Measurements from ENCODE around the gene CD248.
"Not testable (repeated sequence)": the region's sequence is repeated elsewhere in the genome, so short reads cannot be mapped to it uniquely, and the experiment has no call there.

The CD248 gene

DNA sequence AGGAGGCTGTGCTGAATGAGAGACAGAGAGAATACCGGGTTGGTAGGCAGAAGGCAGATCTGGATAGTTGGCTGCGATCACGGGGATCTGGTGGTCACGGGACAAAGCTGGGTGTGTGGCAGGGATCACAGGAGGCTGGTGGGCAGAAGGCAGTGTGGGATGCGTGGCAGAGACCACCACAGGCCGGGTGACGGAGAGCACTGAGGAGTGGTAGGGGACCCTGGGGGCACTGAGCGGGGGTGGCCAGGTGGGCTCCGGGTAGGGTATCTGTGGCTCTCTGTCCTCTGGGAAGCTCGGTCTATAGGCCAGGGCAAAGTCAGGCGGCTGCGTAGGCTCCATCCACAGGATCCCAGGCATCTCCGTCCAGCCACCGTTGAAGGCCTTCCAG, 1.4 kb downstream of the CD248 start:
- peak overlapping the region; percentile 65 to 73 for H3K4me3 ChIP-seq (ENCODE audit: low read depth in 1 of 2, low read length in 2 of 2)
- H3K36me3 ChIP-seq (ENCODE audit: control insufficient read depth in 1 of 2, insufficient read depth in 2 of 2, low read length in 2 of 2): no peaks in the 10 kb centered on the region
- peaks cover 10 to 69% of the 10 kb centered on the region in 2 donors for H3K4me1 ChIP-seq (ENCODE audit: control insufficient read depth in 1 of 2, insufficient read depth in 2 of 2, low read length in 2 of 2)
- no peak overlapping the region for H3K27ac ChIP-seq (ENCODE audit: low read length)
- no peaks in the 10 kb centered on the region for H3K27me3 ChIP-seq (ENCODE audit: low read depth, low read length)
- H3K9me3 ChIP-seq (ENCODE audit: control insufficient read depth in 1 of 2, low read length in 2 of 2): no peaks in the 10 kb centered on the region

DNA sequence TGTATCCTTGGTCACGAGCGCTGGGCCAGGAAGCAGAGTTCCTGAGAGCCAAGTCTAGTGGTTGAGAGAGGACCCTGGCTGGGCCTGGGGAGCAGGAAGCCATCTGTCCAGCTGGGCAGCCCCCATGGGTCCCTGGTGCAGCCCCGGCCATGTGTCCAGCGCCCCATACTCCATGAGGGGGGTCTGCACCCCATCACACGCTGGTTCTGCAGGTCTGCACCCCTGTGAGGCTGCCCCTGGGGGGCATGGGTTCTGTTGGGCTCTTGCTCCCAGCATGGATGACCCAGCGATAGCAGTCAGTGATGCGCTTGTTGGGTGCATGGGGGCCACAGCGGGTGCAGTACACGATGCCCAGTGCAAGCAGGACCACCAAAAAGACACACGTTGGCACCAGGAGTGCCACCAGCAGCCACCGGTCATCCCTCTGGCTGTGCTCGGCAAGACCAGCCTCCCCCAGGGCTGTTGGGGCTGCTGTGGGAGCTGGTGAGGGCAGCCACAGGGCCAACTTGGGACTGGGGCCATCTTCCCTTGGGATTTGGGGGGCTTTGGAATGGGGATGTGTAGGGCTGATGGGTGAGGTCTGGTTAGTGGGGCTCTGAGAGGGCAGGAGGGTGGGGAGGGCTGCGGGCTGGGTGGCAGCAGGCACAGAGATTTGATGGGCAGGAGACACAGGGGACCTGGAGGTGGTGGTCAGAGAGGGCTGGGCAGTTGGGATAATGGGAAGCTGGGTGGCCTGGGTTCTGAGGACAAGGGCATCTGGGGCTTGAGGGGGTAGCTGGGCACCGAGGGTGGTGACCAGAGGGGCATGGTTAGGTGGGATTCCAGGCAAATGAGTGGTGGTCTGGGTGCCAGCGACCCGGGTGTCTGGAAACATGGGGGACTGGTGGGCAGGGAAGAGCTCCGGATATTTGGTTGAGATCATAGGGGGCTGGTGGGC, 2.0 kb downstream of the CD248 start:
- H3K27me3 ChIP-seq (ENCODE audit: low read depth, low read length): no peaks in the 10 kb centered on the region
- H3K36me3 ChIP-seq (ENCODE audit: control insufficient read depth in 1 of 2, insufficient read depth in 2 of 2, low read length in 2 of 2): no peaks in the 10 kb centered on the region
- no peaks in the 10 kb centered on the region for H3K9me3 ChIP-seq (ENCODE audit: control insufficient read depth in 1 of 2, low read length in 2 of 2)
- H3K4me3 ChIP-seq (ENCODE audit: low read depth in 1 of 2, low read length in 2 of 2): peak overlapping the region; percentile 65 to 73
- H3K27ac ChIP-seq (ENCODE audit: low read length): no peak overlapping the region
- H3K4me1 ChIP-seq (ENCODE audit: control insufficient read depth in 1 of 2, insufficient read depth in 2 of 2, low read length in 2 of 2): peaks cover 10 to 69% of the 10 kb centered on the region in 2 donors

DNA sequence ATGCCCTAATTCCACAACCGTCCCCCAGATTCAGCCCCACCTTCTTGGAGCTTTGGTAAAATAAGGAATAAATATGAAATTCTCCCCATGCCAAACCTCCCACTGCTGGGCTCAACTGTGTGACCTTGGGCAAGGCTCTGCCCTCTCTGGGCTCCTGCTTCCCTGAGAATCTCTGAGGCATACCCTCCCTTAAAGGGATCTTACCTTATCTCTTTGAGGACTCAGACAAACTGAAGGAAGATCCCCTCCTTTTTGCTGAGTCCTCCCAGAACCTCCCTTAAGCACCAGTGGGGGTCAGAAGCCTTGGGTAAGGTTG, 2.7 kb downstream of the CD248 start:
- Histone ChIP-seq H3K4me1 (ENCODE audit: control insufficient read depth in 1 of 2, insufficient read depth in 2 of 2, low read length in 2 of 2) (peaks cover 10 to 68% of the 10 kb centered on the region in 2 donors), H3K9me3 (ENCODE audit: control insufficient read depth in 1 of 2, low read length in 2 of 2) (no peaks in the 10 kb centered on the region), H3K27ac (ENCODE audit: low read length) (peak overlapping the region; percentile 19), H3K27me3 (ENCODE audit: low read depth, low read length) (no peaks in the 10 kb centered on the region), H3K36me3 (ENCODE audit: control insufficient read depth in 1 of 2, insufficient read depth in 2 of 2, low read length in 2 of 2) (no peaks in the 10 kb centered on the region), H3K4me3 (ENCODE audit: low read depth in 1 of 2, low read length in 2 of 2) (peak overlapping the region; percentile 65 to 73)

DNA sequence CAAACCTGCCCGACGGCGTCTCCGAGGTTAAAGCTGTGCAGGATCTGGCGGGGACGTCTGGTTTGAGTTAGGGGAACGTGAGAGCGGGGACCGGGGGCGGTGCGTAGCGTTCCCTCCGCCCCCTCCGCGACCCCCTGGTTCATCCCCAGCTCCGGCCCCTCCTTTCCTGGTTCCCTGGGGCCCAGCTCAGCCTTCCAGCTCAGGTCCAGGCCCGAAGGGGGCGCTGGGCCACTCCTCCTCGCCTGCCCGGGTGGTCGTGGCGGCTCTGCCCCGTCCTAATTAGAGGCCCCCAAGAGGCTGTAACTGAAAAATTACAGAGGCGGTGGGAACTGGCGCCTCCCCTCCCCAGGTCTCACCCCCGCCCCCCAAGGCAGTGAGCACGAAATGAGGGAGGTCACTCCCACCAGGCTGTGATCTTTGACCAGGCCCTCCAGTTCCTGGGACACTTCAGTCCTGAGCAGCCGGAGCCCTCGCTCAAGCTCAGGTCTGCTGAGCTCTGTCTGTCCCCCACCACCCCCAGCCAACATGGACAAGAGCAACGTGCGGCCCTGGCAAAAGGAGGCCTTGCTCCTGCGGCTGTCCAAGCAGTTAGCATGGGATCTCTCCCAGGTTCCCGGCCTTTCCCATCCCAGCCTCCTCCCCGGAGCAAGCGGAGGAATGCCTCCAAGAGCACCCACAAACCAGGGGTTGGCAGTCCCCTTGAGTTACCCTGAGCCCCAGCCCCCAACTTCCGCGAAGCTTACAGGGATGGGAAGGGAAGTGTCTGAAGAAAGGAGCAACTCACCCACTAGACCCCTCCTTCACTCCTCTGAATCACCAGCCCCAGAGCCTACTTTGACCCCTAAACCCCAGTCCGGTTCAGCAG, 3.3 kb downstream of the CD248 start:
- H3K27ac ChIP-seq (ENCODE audit: low read length): peak overlapping the region; percentile 19
- no peaks in the 10 kb centered on the region for H3K9me3 ChIP-seq (ENCODE audit: control insufficient read depth in 1 of 2, low read length in 2 of 2)
- no peaks in the 10 kb centered on the region for H3K36me3 ChIP-seq (ENCODE audit: control insufficient read depth in 1 of 2, insufficient read depth in 2 of 2, low read length in 2 of 2)
- peaks cover 10 to 62% of the 10 kb centered on the region in 2 donors for H3K4me1 ChIP-seq (ENCODE audit: control insufficient read depth in 1 of 2, insufficient read depth in 2 of 2, low read length in 2 of 2)
- no peaks in the 10 kb centered on the region for H3K27me3 ChIP-seq (ENCODE audit: low read depth, low read length)
- H3K4me3 ChIP-seq (ENCODE audit: low read depth in 1 of 2, low read length in 2 of 2): peak overlapping the region; percentile 65 to 73

DNA sequence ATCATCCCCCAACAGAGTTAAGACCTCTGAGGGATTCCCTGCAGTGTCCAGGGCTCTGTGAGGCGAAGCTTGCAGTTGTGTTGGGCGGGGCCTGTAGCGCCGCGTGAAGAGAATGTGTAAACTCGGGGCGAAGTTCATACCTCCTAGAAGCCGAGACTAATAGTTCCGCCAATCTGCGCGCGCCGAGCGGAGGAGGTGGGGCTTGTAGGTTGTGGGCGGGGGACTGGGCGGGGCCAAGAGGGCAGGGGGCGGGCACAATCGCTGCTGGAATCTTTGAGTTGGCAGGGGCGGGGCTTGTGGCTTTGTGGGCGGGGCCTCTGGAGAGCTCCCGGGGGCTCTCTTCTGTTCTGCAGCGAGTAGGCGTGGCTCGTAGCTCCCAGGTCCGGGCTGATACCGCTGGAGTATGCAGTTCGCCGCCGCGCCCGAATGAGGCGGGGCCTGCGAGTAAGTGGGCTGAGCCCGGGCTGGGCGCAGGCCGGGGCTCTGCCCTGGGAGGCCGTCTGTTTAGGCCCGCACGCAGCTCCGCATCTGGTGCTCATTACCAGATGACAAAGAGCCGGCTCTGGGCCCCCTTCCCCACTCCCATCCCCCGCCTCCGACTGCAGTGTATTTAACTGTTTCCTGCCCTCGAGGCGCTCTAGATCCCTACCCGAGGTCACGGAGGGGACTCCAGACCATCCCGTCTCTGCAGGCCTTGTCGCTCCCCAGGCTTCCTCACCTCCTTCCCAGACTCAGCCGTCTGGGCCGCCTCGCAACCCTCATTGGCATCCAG, 4.1 kb downstream of the CD248 start:
- H3K27ac ChIP-seq (ENCODE audit: low read length): peak overlapping the region; percentile 82
- no peaks in the 10 kb centered on the region for H3K36me3 ChIP-seq (ENCODE audit: control insufficient read depth in 1 of 2, insufficient read depth in 2 of 2, low read length in 2 of 2)
- H3K27me3 ChIP-seq (ENCODE audit: low read depth, low read length): no peaks in the 10 kb centered on the region
- no peaks in the 10 kb centered on the region for H3K9me3 ChIP-seq (ENCODE audit: control insufficient read depth in 1 of 2, low read length in 2 of 2)
- H3K4me1 ChIP-seq (ENCODE audit: control insufficient read depth in 1 of 2, insufficient read depth in 2 of 2, low read length in 2 of 2): peaks cover 5 to 54% of the 10 kb centered on the region in 2 donors
- peak overlapping the region; percentile 70 to 75 for H3K4me3 ChIP-seq (ENCODE audit: low read depth in 1 of 2, low read length in 2 of 2)

GRCh38 chr11:66311965-66312548, 4.8 kb downstream of the CD248 start:
- Histone ChIP-seq H3K36me3 (ENCODE audit: control insufficient read depth in 1 of 2, insufficient read depth in 2 of 2, low read length in 2 of 2) (no peaks in the 10 kb centered on the region), H3K4me3 (ENCODE audit: low read depth in 1 of 2, low read length in 2 of 2) (peak overlapping the region; percentile 70 to 75), H3K27ac (ENCODE audit: low read length) (peak overlapping the region; percentile 82), H3K27me3 (ENCODE audit: low read depth, low read length) (no peaks in the 10 kb centered on the region), H3K4me1 (ENCODE audit: control insufficient read depth in 1 of 2, insufficient read depth in 2 of 2, low read length in 2 of 2) (peaks cover 0 to 47% of the 10 kb centered on the region in 2 donors), H3K9me3 (ENCODE audit: control insufficient read depth in 1 of 2, low read length in 2 of 2) (no peaks in the 10 kb centered on the region)

- Histone ChIP-seq H3K27me3 (ENCODE audit: low read depth, low read length) (no peaks in the 10 kb centered on the region), H3K4me1 (ENCODE audit: control insufficient read depth in 1 of 2, insufficient read depth in 2 of 2, low read length in 2 of 2) (peaks cover 0 to 42% of the 10 kb centered on the region in 2 donors), H3K27ac (ENCODE audit: low read length) (peak overlapping the region; percentile 82), H3K4me3 (ENCODE audit: low read depth in 1 of 2, low read length in 2 of 2) (peak overlapping the region; percentile 70 to 75), H3K36me3 (ENCODE audit: control insufficient read depth in 1 of 2, insufficient read depth in 2 of 2, low read length in 2 of 2) (no peaks in the 10 kb centered on the region), H3K9me3 (ENCODE audit: control insufficient read depth in 1 of 2, low read length in 2 of 2) (no peaks in the 10 kb centered on the region)
Observed at GRCh38 chr11:66311470-66311964, 5.3 kb downstream of the CD248 start.

DNA sequence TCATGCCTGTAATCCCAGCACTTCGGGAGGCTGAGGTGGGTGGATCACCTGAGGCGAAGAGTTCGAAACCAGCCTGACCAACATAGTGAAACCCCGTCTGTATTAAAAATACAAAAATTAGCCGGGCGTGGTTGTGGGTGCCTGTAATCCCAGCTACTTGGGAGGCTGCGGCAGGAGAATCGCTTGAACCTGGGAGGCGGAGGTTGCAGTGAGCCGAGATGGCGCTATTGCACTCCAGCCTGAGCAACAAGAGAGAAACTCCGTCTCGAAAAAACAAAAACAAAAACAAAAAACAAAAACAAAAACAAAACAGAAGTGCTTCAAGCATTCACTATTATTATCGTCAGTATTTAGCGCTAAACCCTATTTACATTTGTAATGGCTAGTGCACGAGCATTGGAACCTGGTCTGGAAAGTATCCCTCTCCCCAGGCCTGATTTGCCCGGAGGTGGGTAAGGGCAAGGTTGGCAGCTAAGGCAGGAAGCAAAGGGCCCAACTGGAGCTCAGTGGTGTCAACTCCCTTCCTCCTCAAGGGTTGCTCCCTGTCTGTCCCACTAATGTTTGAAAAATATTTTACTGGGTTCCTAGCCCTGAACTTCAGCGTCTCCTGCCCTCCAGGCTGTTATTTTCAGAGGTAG, 5.9 kb downstream of the CD248 start:
- not testable (repeated sequence) for H3K27ac ChIP-seq (ENCODE audit: low read length); H3K27me3 ChIP-seq (ENCODE audit: low read depth, low read length); H3K4me3 ChIP-seq (ENCODE audit: low read depth in 1 of 2, low read length in 2 of 2); H3K36me3 ChIP-seq (ENCODE audit: control insufficient read depth in 1 of 2, insufficient read depth in 2 of 2, low read length in 2 of 2); H3K9me3 ChIP-seq (ENCODE audit: control insufficient read depth in 1 of 2, low read length in 2 of 2)
- peaks cover 0 to 36% of the 10 kb centered on the region in 2 donors for H3K4me1 ChIP-seq (ENCODE audit: control insufficient read depth in 1 of 2, insufficient read depth in 2 of 2, low read length in 2 of 2)

DNA sequence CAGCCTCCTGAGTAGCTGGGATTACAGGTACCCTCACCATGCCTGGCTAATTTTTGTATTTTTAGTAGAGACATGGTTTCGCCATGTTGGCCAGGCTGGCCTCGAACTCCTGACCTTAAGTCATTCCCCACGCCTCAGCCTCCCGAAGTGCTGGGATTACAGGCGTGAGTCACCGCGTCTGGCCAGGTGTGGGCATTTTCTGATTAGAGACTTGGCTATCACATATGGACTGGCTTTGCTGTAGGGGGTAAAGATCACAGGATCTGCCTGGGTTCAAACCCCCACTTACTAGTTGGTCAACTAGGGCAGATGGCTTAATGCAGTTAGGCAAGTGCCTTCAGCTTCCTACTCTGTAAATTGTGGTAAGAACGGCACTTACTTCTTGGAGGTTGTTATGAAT, 6.5 kb downstream of the CD248 start:
- Histone ChIP-seq H3K4me1 (ENCODE audit: control insufficient read depth in 1 of 2, insufficient read depth in 2 of 2, low read length in 2 of 2) (peaks cover 0 to 30% of the 10 kb centered on the region in 2 donors), H3K27ac (ENCODE audit: low read length) (no peak overlapping the region), H3K27me3 (ENCODE audit: low read depth, low read length) (no peaks in the 10 kb centered on the region), H3K36me3 (ENCODE audit: control insufficient read depth in 1 of 2, insufficient read depth in 2 of 2, low read length in 2 of 2) (no peaks in the 10 kb centered on the region), H3K9me3 (ENCODE audit: control insufficient read depth in 1 of 2, low read length in 2 of 2) (no peaks in the 10 kb centered on the region), H3K4me3 (ENCODE audit: low read depth in 1 of 2, low read length in 2 of 2) (no peak overlapping the region)

DNA sequence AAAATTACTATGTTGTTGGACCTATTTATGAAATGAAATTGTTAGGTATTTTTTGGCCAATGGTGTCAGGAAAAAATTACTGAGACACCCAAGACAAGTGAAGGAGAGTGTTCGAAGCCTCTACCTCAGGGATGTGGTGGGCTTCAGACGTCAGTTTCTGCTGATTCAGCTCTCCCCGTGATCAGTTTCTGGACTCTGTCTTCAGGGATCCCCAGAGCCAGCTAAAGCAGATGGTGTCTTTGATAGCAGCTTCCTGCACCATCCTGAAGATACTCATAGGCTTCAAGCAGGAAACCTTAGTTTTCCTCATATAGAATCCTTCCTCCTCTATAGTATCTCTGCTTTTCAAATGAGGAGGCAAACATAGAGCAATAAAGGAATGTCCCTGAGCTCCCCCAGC, 7.4 kb downstream of the CD248 start:
- Histone ChIP-seq H3K4me3 (ENCODE audit: low read depth in 1 of 2, low read length in 2 of 2) (no peak overlapping the region), H3K27me3 (ENCODE audit: low read depth, low read length) (no peaks in the 10 kb centered on the region)

More for the DNA sequence above, 7.4 kb downstream of the CD248 start:
- H3K4me1 ChIP-seq (ENCODE audit: control insufficient read depth in 1 of 2, insufficient read depth in 2 of 2, low read length in 2 of 2): peaks cover 0 to 22% of the 10 kb centered on the region in 2 donors
- no peak overlapping the region for H3K27ac ChIP-seq (ENCODE audit: low read length)
- H3K9me3 ChIP-seq (ENCODE audit: control insufficient read depth in 1 of 2, low read length in 2 of 2): no peaks in the 10 kb centered on the region
- no peaks in the 10 kb centered on the region for H3K36me3 ChIP-seq (ENCODE audit: control insufficient read depth in 1 of 2, insufficient read depth in 2 of 2, low read length in 2 of 2)
